Measurements from ENCODE around the gene NMNAT2.

The NMNAT2 gene

GRCh38 chr1:183227422-183228346 lies 190.5 kb downstream of the NMNAT2 start:
- DNase-seq (ENCODE audit: extremely low spot score, insufficient read length, low read depth) (peak; percentile 36), FAIRE-seq (peak; percentile 60)

- DNase-seq (ENCODE audit: extremely low spot score, insufficient read length, low read depth) (no peak), FAIRE-seq (no peak)
These were observed 191.2 kb downstream of the NMNAT2 start for GRCh38 chr1:183226963-183227362.

- FAIRE-seq (no peak), DNase-seq (ENCODE audit: extremely low spot score, insufficient read length, low read depth) (no peak)
These were observed 191.8 kb downstream of the NMNAT2 start for GRCh38 chr1:183226361-183226760.

- no peak for DNase-seq (ENCODE audit: extremely low spot score, insufficient read length, low read depth)
- no peak for FAIRE-seq
These were observed 194.7 kb downstream of the NMNAT2 start for GRCh38 chr1:183223467-183223866.

- FAIRE-seq = no peak
- no peak for DNase-seq (ENCODE audit: extremely low spot score, insufficient read length, low read depth)
These were observed 195.3 kb downstream of the NMNAT2 start for GRCh38 chr1:183222909-183223308.

- FAIRE-seq (no peak), DNase-seq (ENCODE audit: extremely low spot score, insufficient read length, low read depth) (no peak)
These were observed 198.6 kb downstream of the NMNAT2 start for GRCh38 chr1:183219616-183220009.

GRCh38 chr1:183218971-183219615 lies 199.1 kb downstream of the NMNAT2 start:
- DNase-seq (ENCODE audit: extremely low spot score, insufficient read length, low read depth) = no peak
- no peak for FAIRE-seq

GRCh38 chr1:183218027-183218618 lies 200.1 kb downstream of the NMNAT2 start:
- FAIRE-seq = no peak
- DNase-seq (ENCODE audit: extremely low spot score, insufficient read length, low read depth) = no peak

- DNase-seq (ENCODE audit: extremely low spot score, insufficient read length, low read depth) = no peak
- no peak for FAIRE-seq
These were observed 202.2 kb downstream of the NMNAT2 start for GRCh38 chr1:183215936-183216335.

GRCh38 chr1:183215076-183215720 lies 203.0 kb downstream of the NMNAT2 start:
- FAIRE-seq = no peak

GRCh38 chr1:183214021-183214970 lies 203.9 kb downstream of the NMNAT2 start:
- DNase-seq (ENCODE audit: extremely low spot score, insufficient read length, low read depth) = no peak
- no peak for FAIRE-seq

More at GRCh38 chr1:183215076-183215720, 203.0 kb downstream of the NMNAT2 start:
- no peak for DNase-seq (ENCODE audit: extremely low spot score, insufficient read length, low read depth)

- no peak for FAIRE-seq
- no peak for DNase-seq (ENCODE audit: extremely low spot score, insufficient read length, low read depth)
These were observed 205.3 kb downstream of the NMNAT2 start for GRCh38 chr1:183212870-183213269.

- DNase-seq (ENCODE audit: extremely low spot score, insufficient read length, low read depth) (no peak), FAIRE-seq (no peak)
These were observed 207.5 kb downstream of the NMNAT2 start for GRCh38 chr1:183210681-183211080.

GRCh38 chr1:183209533-183210158 lies 208.5 kb downstream of the NMNAT2 start:
- no peak for DNase-seq (ENCODE audit: extremely low spot score, insufficient read length, low read depth)
- peak; percentile 60 for FAIRE-seq

- no peak for FAIRE-seq
- DNase-seq (ENCODE audit: extremely low spot score, insufficient read length, low read depth) = no peak
These were observed 211.6 kb downstream of the NMNAT2 start for GRCh38 chr1:183206538-183207122.

- DNase-seq (ENCODE audit: extremely low spot score, insufficient read length, low read depth) = no peak
- FAIRE-seq = no peak
These were observed 212.9 kb downstream of the NMNAT2 start for GRCh38 chr1:183205196-183205781.

- no peak for DNase-seq (ENCODE audit: extremely low spot score, insufficient read length, low read depth)
- no peak for FAIRE-seq
These were observed 215.1 kb downstream of the NMNAT2 start for GRCh38 chr1:183203094-183203493.

GRCh38 chr1:183200451-183200850 lies 217.7 kb downstream of the NMNAT2 start:
- FAIRE-seq = no peak

More at GRCh38 chr1:183200451-183200850, 217.7 kb downstream of the NMNAT2 start:
- no peak for DNase-seq (ENCODE audit: extremely low spot score, insufficient read length, low read depth)

Measured in GM18507 (cell line).